K562 (cell line): ENCODE data around the gene ST7.
A peak's percentile ranks its signal among the peaks of the same experiment; 100 is the strongest.

Source experiments
- CEBPB ChIP-seq: fragments of 450-650 bp; IDR thresholded peaks from 2 replicates; pipeline ENCODE4 v1.6.1; 2016; ENCODE audit warnings: missing genetic modification characterization, missing compliant biosample characterization
- CREB1 ChIP-seq, 2 experiments: sonication (generic) in 1 of 2; formaldehyde crosslinking in 1 of 2; IDR thresholded peaks; 2 replicates each; pipeline versions ENCODE4 v1.6.1 to v1.8.0; 2012 to 2022; ENCODE audit warnings: inconsistent platforms in 1 of 2, mild to moderate bottlenecking in 1 of 2, missing genetic modification reagents in 1 of 2, moderate library complexity in 1 of 2
- ETV6 ChIP-seq, 3 experiments: fragments of 150-350 bp in 1 of 3; sonication (generic) in 1 of 3; formaldehyde crosslinking in 1 of 3; IDR thresholded peaks; 2 replicates each; pipeline versions ENCODE4 v1.6.1 to v1.8.0; 2014 to 2022; ENCODE audit warnings: borderline replicate concordance in 2 of 3, low read depth in 2 of 3, antibody characterized with exemption in 1 of 3, low read length in 1 of 3, mild to moderate bottlenecking in 1 of 3, missing genetic modification reagents in 1 of 3
- KLF1 ChIP-seq: fragments of 450-650 bp; IDR thresholded peaks from 2 replicates; pipeline ENCODE4 v1.6.1; 2016; ENCODE audit warnings: missing genetic modification characterization, missing compliant biosample characterization
- NCOA2 ChIP-seq, 2 experiments: fragments of 450-650 bp; IDR thresholded peaks; 2 replicates each; pipeline ENCODE4 v1.6.1; 2018; ENCODE audit warnings: mild to moderate bottlenecking in 2 of 2, moderate library complexity in 1 of 2; ENCODE audit not compliant: partially characterized antibody in 2 of 2
- NRF1 ChIP-seq, 2 experiments: fragments of 450-650 bp; IDR thresholded peaks in 1 of 2; conservative IDR thresholded peaks in 1 of 2; 2 replicates each; pipeline ENCODE4 v1.6.1; 2014; ENCODE audit warnings: mild to moderate bottlenecking in 2 of 2
- RUNX1 ChIP-seq: sonication (generic); IDR thresholded peaks from 2 replicates; pipeline ENCODE4 v1.6.1; 2016; ENCODE audit warnings: antibody characterized with exemption, low read depth
- TEAD4 ChIP-seq, 2 experiments: sonication (generic) in 1 of 2; formaldehyde crosslinking in 1 of 2; IDR thresholded peaks; 2 replicates each; pipeline versions ENCODE4 v1.6.1 to v1.8.0; 2012 to 2022; ENCODE audit warnings: borderline replicate concordance in 1 of 2, inconsistent platforms in 1 of 2, low read length in 1 of 2, mild to moderate bottlenecking in 1 of 2, missing genetic modification reagents in 1 of 2
- TFAM ChIP-seq: fragments of 250-450 bp; sonication (Bioruptor Pico); conservative IDR thresholded peaks from 2 replicates; pipeline ENCODE4 v1.5.0; 2021; ENCODE audit warnings: mild to moderate bottlenecking, moderate library complexity
- ZNF143 ChIP-seq: sonication (generic); formaldehyde crosslinking; IDR thresholded peaks from 2 replicates; pipeline ENCODE4 v1.9.0; 2022; ENCODE audit warnings: mild to moderate bottlenecking, missing genetic modification reagents
- ZNF184 ChIP-seq: sonication (generic); formaldehyde crosslinking; IDR thresholded peaks from 2 replicates; pipeline ENCODE4 v1.5.0; 2020; ENCODE audit warnings: missing genetic modification reagents
- TF ChIP-seq, protein P1 (sequence below): fragments of 250-450 bp; sonication (Bioruptor Pico); IDR thresholded peaks from 2 replicates; pipeline ENCODE4 v1.5.0; 2022; ENCODE audit warnings: mild to moderate bottlenecking

DNA sequence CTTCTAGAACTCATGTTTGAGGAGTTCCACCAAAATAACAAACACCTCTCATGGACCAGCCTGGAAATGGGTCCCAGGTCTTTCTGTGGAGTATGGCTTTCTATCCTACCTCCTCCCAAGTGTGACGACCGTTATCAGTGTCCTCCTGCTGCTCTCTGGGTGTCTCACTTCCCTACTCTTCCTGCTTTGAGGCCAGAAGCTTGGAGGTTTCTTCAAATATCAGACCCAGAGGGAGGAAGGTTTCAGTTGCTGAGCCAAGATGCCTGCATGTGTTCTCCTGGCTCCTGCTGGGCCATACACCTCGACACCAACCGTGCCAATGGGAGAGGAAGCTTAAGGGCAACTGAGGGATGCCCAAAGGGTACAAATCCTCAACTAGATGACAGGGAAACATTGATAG lies 255.0 kb downstream of the ST7 start:
- no peak for TF ChIP-seq ETV6 (IDR thresholded peaks at IDR 0.05; ENCODE audit: borderline replicate concordance in 1 of 2, low read depth in 2 of 2, low read length in 1 of 2)
- TF ChIP-seq ETV6 (CRISPR knock-in tag; IDR thresholded peaks at IDR 0.05; ENCODE audit: borderline replicate concordance), result no peak
- TF ChIP-seq ZNF143 (CRISPR knock-in tag), result no peak
- TF ChIP-seq ZNF184, result no peak
- peak; percentile 49; the same call in 1 of the 2 replicates for TF ChIP-seq TEAD4 (IDR thresholded peaks at IDR 0.05; ENCODE audit: low read length)
- TF ChIP-seq TEAD4 (CRISPR knock-in tag; IDR thresholded peaks at IDR 0.05; ENCODE audit: borderline replicate concordance), result no peak
- no peak for TF ChIP-seq NCOA2 (IDR thresholded peaks at IDR 0.05; ENCODE audit: partially characterized antibody in 2 of 2)
- TF ChIP-seq RUNX1, result no peak
- TF ChIP-seq KLF1 (tag), result no peak
- no peak for TF ChIP-seq TFAM
- TF ChIP-seq NRF1 (conservative IDR thresholded peaks at IDR 0.05 in 1 of 2, IDR thresholded peaks at IDR 0.05 in 1 of 2), result no peak
- no peak for TF ChIP-seq CEBPB
- no peak for TF ChIP-seq CREB1 (IDR thresholded peaks at IDR 0.05)
- TF ChIP-seq CREB1 (CRISPR knock-in tag; IDR thresholded peaks at IDR 0.05), result no peak
- TF ChIP-seq, protein P1, sequence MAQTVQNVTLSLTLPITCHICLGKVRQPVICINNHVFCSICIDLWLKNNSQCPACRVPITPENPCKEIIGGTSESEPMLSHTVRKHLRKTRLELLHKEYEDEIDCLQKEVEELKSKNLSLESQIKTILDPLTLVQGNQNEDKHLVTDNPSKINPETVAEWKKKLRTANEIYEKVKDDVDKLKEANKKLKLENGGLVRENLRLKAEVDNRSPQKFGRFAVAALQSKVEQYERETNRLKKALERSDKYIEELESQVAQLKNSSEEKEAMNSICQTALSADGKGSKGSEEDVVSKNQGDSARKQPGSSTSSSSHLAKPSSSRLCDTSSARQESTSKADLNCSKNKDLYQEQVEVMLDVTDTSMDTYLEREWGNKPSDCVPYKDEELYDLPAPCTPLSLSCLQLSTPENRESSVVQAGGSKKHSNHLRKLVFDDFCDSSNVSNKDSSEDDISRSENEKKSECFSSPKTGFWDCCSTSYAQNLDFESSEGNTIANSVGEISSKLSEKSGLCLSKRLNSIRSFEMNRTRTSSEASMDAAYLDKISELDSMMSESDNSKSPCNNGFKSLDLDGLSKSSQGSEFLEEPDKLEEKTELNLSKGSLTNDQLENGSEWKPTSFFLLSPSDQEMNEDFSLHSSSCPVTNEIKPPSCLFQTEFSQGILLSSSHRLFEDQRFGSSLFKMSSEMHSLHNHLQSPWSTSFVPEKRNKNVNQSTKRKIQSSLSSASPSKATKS, result no peak
